Occipital lobe (tissue), 3 donors: ENCODE data around the gene UHRF1. TPM values are rescaled to one million over a fixed set of nuclear protein-coding genes. Genes with fewer than 3 reads are reported as not detected.

ENCODE experiments used
- DNase-seq: peaks from one replicate; lab custom pipeline; 2025; lab: John Stamatoyannopoulos, UW
- small RNA-seq: library from RNA; depleted of rRNA; stranded (forward); fragments of <200 nt; gene quantifications from one replicate; pipeline ENCODE3, GENCODE V24; 2014
- total RNA-seq: library from RNA; depleted of rRNA; stranded (reverse); fragments of >200 nt; gene quantifications from one replicate; pipeline ENCODE4 v1.2.3, GENCODE V29; 2014

Gene UHRF1
- total RNA-seq, 1 donor from 2014 or later = 8.3 TPM

DNA sequence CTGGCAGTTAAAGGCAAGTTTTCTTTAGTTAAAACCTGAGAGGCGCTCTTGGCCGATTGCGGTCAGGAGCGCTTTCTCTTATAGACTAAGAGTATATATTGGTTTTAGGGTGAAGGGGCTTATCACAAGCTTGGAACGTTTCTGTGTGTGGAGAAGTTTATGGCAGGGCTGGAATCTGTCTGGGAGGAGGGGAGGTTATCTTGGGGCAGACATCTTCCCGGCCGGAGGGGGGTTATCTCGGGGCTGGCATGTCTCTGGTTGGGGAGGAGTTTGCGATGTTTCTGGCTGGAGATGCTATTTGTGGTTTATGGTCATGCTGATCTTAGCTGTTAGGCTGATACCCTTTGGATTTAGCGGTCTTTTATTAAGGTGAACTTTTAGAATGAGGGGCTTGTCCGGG lies 78.0 kb downstream of the UHRF1 start:
- no peak for DNase-seq

DNA sequence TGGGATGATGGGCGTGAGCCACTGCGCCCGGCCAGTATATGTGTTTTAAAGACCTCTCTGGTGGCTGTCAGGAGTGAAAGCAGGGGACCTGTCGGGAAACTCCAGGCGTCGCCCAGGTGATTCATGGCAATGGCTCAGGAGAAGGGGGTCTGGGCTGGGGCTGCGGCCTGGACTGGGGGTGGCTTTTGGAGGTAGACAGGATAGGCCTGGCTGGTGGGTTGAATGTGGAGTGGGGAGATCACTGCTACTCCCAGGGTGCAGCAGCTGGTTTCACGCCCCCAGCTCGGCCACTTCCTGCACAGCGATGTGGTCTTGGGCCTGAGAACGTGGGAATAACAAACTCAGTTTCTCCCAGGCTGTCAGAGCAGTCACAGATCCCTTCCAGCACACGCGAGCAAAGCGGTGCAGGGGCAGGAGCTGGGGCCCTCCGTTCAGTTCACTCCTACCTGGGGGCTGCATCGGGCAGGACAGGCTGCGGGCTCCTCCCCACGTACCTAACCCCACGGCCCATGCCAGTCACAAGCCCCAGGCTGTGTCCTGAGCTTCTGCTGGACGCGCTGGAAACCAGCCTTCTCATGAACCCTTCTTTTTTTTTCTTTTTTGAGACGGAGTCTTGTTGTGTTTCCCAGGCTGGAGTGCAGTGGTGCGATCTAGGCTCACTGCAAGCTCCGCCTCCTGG lies 78.5 kb downstream of the UHRF1 start:
- no peak for DNase-seq

DNA sequence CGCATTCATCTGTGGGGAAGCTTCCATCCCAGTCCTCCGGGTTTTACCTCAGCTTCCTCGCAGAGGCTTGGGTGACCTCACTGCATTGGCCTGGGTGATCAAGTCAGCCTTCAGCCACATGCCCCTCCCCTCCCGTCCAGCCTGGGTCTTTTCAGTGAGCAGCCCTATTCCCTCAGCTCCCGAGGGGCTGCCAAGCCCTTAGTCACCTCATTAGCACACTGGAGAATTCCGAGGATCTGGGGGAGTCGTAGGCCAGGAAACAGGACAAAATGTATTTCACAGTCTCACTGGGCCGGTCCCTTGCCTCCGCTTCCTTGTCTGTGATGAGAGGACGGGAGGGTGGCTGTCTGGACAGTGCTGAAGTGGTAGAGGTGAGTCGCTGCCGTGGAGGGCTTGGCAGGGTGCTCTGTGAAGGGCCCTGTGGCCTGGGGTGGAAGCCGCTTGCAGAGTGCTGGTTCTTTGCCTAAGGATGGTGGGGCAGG lies 79.5 kb downstream of the UHRF1 start:
- no peak for DNase-seq

DNA sequence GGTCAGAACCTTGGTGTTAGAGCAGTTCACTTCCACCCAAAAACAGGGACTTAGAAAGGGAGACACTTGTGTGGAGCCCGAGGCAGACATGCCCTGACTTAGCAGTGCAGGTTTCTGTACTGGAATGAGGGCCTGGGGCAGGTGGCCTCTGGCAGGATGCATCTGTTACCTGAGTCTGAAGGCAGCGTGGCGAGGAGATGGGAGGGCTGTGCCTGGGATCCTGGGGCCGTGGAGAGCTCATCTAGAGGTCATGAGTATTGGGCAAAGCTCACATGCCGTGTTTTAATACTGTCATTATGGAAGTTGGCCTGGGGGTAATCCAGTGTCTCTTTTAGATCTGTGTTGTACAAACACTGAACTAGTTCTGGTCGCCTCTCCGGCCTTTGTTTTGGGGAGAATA lies 81.0 kb downstream of the UHRF1 start:
- DNase-seq = no peak

DNA sequence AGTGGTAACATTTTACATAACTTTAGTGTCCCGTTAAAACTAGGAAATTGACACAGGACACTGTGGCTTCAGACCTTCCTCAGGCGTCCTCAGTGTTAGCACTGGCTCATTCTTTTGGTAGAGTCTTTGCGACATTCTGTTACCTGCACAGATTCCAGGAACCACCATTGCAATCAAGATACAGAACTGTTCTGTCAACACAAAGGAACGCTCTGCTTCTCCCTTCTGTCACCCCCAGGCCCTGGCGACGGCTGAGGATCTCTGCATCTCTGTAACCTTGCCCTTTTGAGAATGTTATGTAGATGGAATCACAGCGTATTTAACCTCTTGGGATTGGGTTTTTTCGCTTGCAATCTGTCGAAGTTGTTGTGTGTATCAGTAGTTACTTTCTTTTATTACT lies 82.2 kb downstream of the UHRF1 start:
- DNase-seq = no peak

DNA sequence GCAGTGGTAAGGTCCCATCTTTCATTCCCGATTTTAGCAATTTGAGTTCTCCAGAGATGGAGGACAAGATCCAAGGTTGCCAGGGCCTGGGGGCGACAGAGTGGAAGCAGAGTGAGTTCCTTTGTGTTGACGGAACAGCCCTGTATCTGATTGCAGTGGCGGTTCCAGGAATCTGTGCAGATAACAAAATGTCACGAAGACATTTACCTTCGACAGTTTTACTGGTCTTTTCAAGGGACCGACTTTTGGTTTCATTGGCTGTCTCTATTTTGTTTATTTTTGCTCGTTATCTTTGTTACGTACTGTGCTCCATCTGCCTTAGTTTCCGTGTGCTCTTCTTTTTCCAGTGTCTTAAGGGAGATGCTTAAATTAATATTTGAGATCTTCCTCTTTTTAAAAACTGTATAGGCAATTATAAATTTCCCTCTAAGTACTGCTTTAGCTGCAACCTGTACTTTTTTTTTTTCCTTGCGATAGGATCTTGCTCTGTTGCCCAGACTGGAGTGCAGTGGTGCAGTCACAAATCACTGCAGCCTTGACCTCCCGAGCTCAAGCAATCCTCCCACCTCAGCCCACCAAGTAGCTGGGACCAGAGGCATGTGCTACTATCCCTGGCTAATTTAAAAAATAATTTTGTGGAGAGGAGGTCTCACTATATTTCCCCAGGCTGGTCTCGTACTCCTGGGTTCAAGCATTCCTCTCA lies 82.8 kb downstream of the UHRF1 start:
- no peak for DNase-seq

DNA sequence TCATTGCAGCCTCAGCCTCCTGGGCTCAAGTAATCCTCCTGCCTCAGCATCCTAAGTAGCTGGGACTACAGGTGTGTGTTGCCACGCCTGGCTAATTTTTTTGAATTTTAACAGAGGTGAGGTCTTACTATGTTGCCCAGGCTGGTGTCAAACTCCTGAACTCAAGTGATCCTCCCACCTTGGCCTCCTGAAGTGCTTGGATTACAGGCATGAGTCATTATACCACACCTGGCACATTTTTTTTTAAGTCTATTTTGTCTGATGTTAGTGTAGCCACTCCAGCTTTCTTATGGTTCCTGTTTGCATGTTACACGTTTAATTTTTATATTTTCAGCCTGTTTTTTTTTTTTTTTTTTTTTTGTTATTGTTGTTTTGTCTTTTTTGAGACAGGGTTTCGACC lies 84.4 kb downstream of the UHRF1 start:
- no peak for DNase-seq

DNA sequence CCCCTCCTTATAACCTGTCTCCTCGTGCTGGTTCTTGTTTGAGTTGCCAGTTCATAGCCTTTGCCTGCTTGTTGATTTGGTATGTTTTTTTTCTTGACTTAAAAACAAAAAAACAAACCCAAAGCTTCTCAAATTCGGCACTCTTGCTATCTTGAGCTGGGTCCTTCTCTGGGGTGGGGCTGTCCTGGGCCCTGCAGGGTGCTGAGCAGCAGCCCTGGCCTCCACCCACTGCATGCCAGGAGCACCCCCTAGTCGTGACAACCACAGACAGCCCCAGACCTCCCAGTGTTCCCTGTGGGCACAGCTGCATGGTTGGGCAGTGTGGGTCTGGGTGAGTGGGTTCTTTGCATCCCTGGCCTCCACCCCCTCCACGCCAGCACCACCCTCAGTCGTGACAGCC lies 87.4 kb downstream of the UHRF1 start:
- no peak for DNase-seq

DNA sequence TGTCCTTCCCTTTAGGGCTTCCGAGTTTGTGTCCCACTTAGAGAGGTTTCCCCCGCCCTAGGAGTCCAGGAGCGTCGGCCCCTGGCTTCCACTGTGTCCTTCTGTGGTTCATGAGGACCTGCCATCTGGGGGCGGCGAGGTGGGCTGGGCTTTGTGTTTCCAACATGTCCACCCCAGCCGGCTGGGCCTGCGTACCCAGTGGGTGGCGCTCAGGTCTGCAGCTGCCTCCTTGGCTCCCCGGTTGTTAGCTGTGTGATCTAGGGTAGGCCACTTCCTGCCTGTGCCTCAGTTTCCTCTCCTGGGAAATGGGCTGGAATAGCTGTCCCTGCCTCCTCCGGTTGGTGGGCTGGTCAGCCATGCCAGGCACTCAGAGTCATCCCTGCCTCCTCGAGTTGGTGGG lies 88.0 kb downstream of the UHRF1 start:
- no peak for DNase-seq

DNA sequence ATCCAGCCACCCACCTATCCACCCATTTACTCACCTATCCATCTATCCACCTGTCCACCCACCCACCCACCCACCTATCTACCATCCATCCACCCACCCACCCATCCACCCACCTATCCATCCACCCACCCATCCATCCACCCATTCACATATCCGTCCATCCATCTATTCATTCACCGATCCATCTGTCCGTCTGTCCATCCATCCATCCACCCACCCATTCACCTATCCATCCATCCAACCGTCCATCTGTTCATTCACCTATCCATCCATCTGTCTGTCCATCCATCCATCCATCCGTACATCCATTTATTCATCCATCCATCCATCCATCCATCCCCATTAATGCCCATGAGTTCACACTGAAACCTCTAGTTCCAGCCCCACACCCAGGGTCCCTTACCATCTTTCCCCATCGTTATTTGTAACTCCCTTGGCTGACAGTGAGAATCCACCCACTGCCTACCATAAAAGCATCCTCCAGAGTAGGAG lies 90.9 kb downstream of the UHRF1 start:
- DNase-seq = no peak

DNA sequence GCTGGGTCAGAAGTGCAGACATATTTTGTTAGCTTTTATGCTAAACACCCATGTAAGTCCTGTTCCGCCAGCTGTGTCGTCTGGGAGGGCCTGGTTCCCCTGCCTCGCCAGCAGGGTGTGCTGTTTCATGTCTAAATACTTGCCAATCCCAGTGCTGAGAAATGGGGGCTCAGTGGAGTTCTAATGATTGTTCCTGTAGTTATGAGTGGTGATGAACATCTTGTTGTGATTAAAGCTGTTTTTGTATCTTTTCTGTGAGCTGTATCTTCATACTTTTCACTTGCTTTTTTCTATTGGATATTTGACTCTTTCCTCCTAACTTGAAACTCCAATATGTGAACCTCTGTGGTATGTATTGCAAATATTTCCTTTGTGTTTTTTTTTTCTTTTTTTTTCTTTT lies 92.3 kb downstream of the UHRF1 start:
- DNase-seq = no peak

DNA sequence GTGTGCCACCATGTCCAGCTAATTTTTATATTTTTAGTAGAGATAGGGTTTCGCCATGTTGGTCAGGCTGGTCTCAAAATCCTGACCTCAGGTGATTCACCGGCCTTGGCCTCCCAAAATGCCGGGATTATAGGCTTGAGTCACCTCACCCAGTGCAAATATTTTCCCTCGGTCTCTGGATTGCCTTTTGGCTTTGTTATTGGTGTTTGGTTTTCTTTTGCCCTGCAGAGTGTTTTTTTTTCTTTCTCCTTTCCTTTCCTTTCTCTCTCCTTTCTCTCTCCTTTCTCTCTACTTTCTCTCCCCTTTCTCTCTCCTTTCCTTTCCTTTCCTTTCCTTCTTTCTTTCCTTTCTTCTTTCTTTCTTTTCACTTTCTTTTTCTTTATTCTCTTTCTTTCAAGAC lies 92.8 kb downstream of the UHRF1 start:
- no peak for DNase-seq

DNA sequence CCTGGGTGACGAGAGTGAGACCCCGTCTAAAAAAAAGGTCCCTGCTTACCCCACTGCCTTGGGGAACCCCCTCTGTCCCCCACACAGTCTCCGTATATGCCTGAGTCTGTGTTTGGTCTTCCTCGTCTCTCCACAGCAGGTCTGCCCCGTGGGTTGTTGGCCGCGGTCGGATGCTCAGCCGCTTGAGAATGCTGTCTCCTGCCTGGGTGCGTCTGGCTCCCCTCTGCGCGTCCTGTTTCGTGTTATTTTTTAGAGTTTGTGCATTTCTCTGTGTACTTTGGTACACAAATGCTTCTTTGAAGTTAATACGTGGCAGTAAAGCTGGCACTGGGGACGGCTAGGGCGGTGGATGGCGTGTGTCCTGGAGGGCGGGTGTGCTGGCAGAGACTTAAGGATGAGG lies 94.5 kb downstream of the UHRF1 start:
- no peak for DNase-seq

DNA sequence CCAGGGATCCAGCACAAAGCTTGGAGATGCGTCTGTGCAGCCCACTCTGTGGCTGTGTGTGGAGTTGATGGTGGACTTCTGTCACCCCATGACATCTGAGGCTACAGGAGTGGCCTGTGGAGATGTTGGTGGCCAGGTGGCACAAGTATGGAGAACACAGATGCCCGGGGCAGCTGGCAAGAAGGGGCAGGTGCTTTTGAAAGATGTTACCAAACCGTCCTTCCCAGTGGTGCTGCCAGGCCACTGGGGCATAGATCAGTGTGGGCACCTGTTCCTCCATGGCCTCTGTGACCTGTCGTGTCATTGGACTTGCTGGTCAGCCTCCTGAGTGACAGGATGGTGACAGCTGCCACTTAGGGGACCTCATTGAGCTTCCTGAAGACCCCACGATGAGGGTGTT lies 95.8 kb downstream of the UHRF1 start:
- DNase-seq = no peak

DNA sequence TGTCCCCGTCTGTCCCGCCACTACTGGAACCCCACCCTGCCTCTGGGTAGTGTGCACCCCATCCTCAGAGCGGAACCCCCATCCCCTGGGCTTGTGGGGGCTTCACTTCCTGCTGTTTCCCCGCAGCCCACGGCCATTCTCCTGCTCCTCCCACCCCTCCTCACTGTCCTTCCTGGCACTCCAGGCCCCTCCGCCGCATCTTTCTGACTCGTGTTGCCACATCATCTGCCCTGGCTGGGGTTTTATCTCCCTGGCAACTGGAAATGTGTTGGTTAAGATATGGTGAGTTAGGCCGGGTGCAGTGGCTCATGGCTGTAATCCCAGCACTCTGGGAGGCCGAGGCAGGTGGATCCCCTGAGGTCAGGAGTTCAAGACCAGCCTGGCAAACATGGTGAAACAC lies 96.9 kb downstream of the UHRF1 start:
- no peak for DNase-seq

DNA sequence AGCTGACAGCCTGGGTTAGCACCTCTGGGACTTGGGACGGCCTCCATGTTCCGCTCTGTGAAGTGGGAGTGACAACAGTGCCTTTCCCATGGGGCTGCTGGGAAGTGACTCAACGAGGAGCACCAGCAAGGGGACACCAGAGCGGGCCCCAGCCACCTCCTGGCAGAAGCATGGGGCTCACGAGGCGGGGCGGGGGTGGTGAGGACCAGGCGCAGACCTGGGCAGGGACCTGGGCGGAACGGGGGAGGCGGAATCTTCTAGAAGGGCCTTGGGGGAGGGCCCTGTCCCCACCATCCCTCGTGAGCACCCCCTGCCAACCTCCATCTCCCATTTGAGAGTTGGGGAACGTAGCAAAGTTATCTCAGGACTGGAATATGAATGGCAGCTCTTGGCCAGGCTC lies 97.5 kb downstream of the UHRF1 start:
- DNase-seq = no peak

Small RNAs within 50 kb of the gene (small RNA-seq; reads per million reads assigned to genes)
- not detected for gene MIR4747

Other genes with a start within 250 kb of the UHRF1 start
- gene MYDGF, start 239.2 kb upstream of the UHRF1 start, total RNA-seq = 37.9 TPM
- gene DPP9, start 185.7 kb upstream of the UHRF1 start, total RNA-seq = 5.5 TPM
- 24.0 TPM for gene FEM1A, start 117.8 kb upstream of the UHRF1 start, total RNA-seq
- 0.78 TPM for gene TICAM1, start 77.8 kb upstream of the UHRF1 start, total RNA-seq
- 12.8 TPM for gene PLIN3, start 41.8 kb upstream of the UHRF1 start, total RNA-seq
- not detected for gene ARRDC5, start 6.6 kb upstream of the UHRF1 start, total RNA-seq
- 30.9 TPM for gene KDM4B, start 59.6 kb downstream of the UHRF1 start, total RNA-seq